GM12878 (cell line): ENCODE results near the gene CYP2A7. TPM values are rescaled to one million over a fixed set of nuclear protein-coding genes. Genes with fewer than 3 reads are reported as not detected.

ENCODE experiments used
- ATAC-seq: fragments of 200-7000 bp; cut with Tn5 transposase; 3 replicates; pipeline ENCODE4 v1.9.1; 2020; ENCODE audit warnings: mild to moderate bottlenecking, moderate library complexity
- BruUV-seq: library from RNA; stranded (reverse); fragments of 400-500 nt; replicated peaks from 2 replicates; lab custom pipeline; 2021; lab: Mats Ljungman, UMichigan
- CTCF ChIA-PET: fragments of 300-600 bp; sonication (Branson Sonifier 250); formaldehyde crosslinking; extraction: SDS; loops from one replicate; lab custom pipeline; 2021; ENCODE audit warnings: inconsistent platforms; lab: Yijun Ruan, JAX
- POLR2A ChIA-PET: fragments of 350-600 bp; formaldehyde crosslinking; extraction: SDS; loops from one replicate; lab custom pipeline; 2021; ENCODE audit warnings: inconsistent platforms; lab: Charles Lee
- RAD21 ChIA-PET: fragments of 300-600 bp; sonication (Branson Sonifier 250); formaldehyde crosslinking; loops from one replicate; lab custom pipeline; 2023; ENCODE audit warnings: antibody characterized with exemption; ENCODE audit not compliant: unreplicated experiment; lab: Charles Lee
- SMC1A ChIA-PET: fragments of 300-600 bp; sonication (Branson Sonifier 250); formaldehyde crosslinking; loops from one replicate; lab custom pipeline; 2023; ENCODE audit not compliant: unreplicated experiment, uncharacterized antibody; lab: Charles Lee
- DNase-seq: peaks from one replicate; pipeline ENCODE4 v3.0.0-alpha.2; 2011; ENCODE audit warnings: low read depth, low spot score
- FAIRE-seq: peaks from 3 replicates; lab custom pipeline; 2011; peaks lifted over from hg19 to GRCh38; lab: Jason Lieb, UNC
- H2AFZ ChIP-seq: 2 replicates; pipeline ENCODE4 v1.6.0; 2011; ENCODE audit warnings: low read depth, low read length, control low read depth; ENCODE audit not compliant: control insufficient read depth
- H3K27ac ChIP-seq: 2 replicates; pipeline ENCODE4 v1.5.1; 2011; ENCODE audit warnings: control low read depth; ENCODE audit not compliant: control insufficient read depth, insufficient read depth
- H3K27me3 ChIP-seq, 2 experiments: replicated peaks in 1 of 2; 2 replicates each; pipeline versions ENCODE4 v1.6.0 to v1.6.1; 2011; ENCODE audit warnings: low read length in 1 of 2; ENCODE audit not compliant: control insufficient read depth in 2 of 2, insufficient read depth in 2 of 2
- H3K36me3 ChIP-seq, 2 experiments: 2 replicates each; pipeline ENCODE4 v1.5.1; 2011; ENCODE audit warnings: low read length in 1 of 2; ENCODE audit not compliant: control insufficient read depth in 2 of 2, insufficient read depth in 2 of 2
- H3K4me1 ChIP-seq: 2 replicates; pipeline ENCODE4 v1.6.1; 2011; ENCODE audit warnings: mild to moderate bottlenecking, low read length, moderate library complexity, mixed read lengths; ENCODE audit not compliant: control insufficient read depth, insufficient read depth
- H3K4me2 ChIP-seq: 2 replicates; pipeline ENCODE4 v1.6.0; 2011; ENCODE audit warnings: control low read depth; ENCODE audit not compliant: control insufficient read depth, insufficient read depth
- H3K4me3 ChIP-seq: fragments of 200-600 bp; sonication (generic); 2 replicates; pipeline ENCODE4 v1.5.1; 2016
- H3K79me2 ChIP-seq: 2 replicates; pipeline ENCODE4 v1.6.0; 2011; ENCODE audit warnings: low read length; ENCODE audit not compliant: control insufficient read depth, insufficient read depth
- H3K9ac ChIP-seq: 2 replicates; pipeline ENCODE4 v1.8.0; 2011; ENCODE audit warnings: low read length, control low read depth, mixed read lengths; ENCODE audit not compliant: control insufficient read depth, insufficient read depth
- H3K9me3 ChIP-seq: replicated peaks from 3 replicates; pipeline ENCODE4 v1.5.1; 2011; ENCODE audit warnings: mild to moderate bottlenecking, low read length; ENCODE audit not compliant: control insufficient read depth, insufficient read depth
- H4K20me1 ChIP-seq: 2 replicates; pipeline ENCODE4 v1.6.0; 2011; ENCODE audit not compliant: control insufficient read depth, insufficient read depth
- BACH1 ChIP-seq: fragments of 450-650 bp; IDR thresholded peaks from 2 replicates; pipeline ENCODE4 v1.6.1; 2017; ENCODE audit warnings: mild to moderate bottlenecking, borderline replicate concordance
- CHD1 ChIP-seq: IDR thresholded peaks from 2 replicates; pipeline ENCODE4 v1.6.1; 2012; ENCODE audit warnings: low read depth, low read length, improper control_type of control experiment
- GABPA ChIP-seq: IDR thresholded peaks from 2 replicates; pipeline ENCODE4 v1.6.1; 2014; ENCODE audit warnings: antibody characterized with exemption, low read depth, mild to moderate bottlenecking, inconsistent platforms
- HDGF ChIP-seq: fragments of 450-650 bp; IDR thresholded peaks from 2 replicates; pipeline ENCODE4 v1.6.1; 2016; ENCODE audit warnings: antibody characterized with exemption
- IKZF1 ChIP-seq: fragments of 450-650 bp; conservative IDR thresholded peaks from 2 replicates; pipeline ENCODE4 v1.6.1; 2017; ENCODE audit warnings: antibody characterized with exemption, mild to moderate bottlenecking
- MXI1 ChIP-seq: fragments of 150-350 bp; IDR thresholded peaks from 2 replicates; pipeline ENCODE4 v1.6.1; 2011; ENCODE audit warnings: low read depth, mild to moderate bottlenecking, inconsistent platforms, low read length, improper control_type of control experiment
- RBBP5 ChIP-seq: fragments of 200-600 bp; sonication (generic); conservative IDR thresholded peaks from 2 replicates; pipeline ENCODE4 v1.6.1; 2016
- RELB ChIP-seq: fragments of 450-650 bp; IDR thresholded peaks from 2 replicates; pipeline ENCODE4 v1.6.1; 2017; ENCODE audit warnings: low read depth, mild to moderate bottlenecking, moderate library complexity
- SP1 ChIP-seq: IDR thresholded peaks from one replicate; pipeline ENCODE4 v1.6.1; 2011; ENCODE audit warnings: low read depth, low read length
- SREBF1 ChIP-seq: IDR thresholded peaks from 2 replicates; pipeline ENCODE4 v1.6.1; 2012; ENCODE audit warnings: mild to moderate bottlenecking, low read length
- SREBF2 ChIP-seq: IDR thresholded peaks from 2 replicates; pipeline ENCODE4 v1.6.1; 2012; ENCODE audit warnings: mild to moderate bottlenecking, low read length
- ZBTB40 ChIP-seq: fragments of 450-650 bp; IDR thresholded peaks from 2 replicates; pipeline ENCODE4 v1.6.1; 2016; ENCODE audit warnings: mild to moderate bottlenecking, moderate library complexity, borderline replicate concordance
- ZZZ3 ChIP-seq: IDR thresholded peaks from 2 replicates; pipeline ENCODE4 v1.6.1; 2011; ENCODE audit warnings: low read depth; ENCODE audit not compliant: control insufficient read depth, insufficient read length
- in situ Hi-C: fragments of 300-500 bp; cut with MboI; formaldehyde crosslinking; loops from 9 replicates; pipeline ENCODE4 v1.14.3; 2018; ENCODE audit warnings: mixed read lengths
- intact Hi-C: fragments of 100-400 bp; cut with micrococcal nuclease; formaldehyde crosslinking; loops from one replicate; pipeline ENCODE4 v1.14.2; 2022; ENCODE audit not compliant: unreplicated experiment
- polyA plus RNA-seq, 11 experiments: library from polyadenylated mRNA; depleted of rRNA in 4 of 11; unstranded in 6 of 11; stranded (reverse) in 5 of 11; fragments of >200 nt; fragmentation: Nextera tagmentation in 4 of 11; fragmentation: Illumina TruSeq in 1 of 11; extraction: Ambion mirVana in 4 of 11; extraction: Trizol in 1 of 11; gene quantifications; 1 replicate in 1 of 11; 2 replicates in 10 of 11; pipeline versions ENCODE4 v1.2.1 to v1.2.3, GENCODE V29; 2011 to 2016; ENCODE audit warnings: inconsistent platforms in 2 of 11, missing spikeins in 2 of 11, low read depth in 1 of 11
- total RNA-seq, 4 experiments: library from RNA; depleted of rRNA in 3 of 4; stranded (reverse); fragments of >200 nt in 3 of 4; fragmentation: Illumina TruSeq in 1 of 4; extraction: Trizol in 1 of 4; gene quantifications; 2 replicates each; pipeline versions ENCODE4 v1.2.1 to v1.2.3, GENCODE V29; 2013 to 2021
- TF ChIP-seq, protein P1 (sequence below): IDR thresholded peaks from 2 replicates; pipeline ENCODE4 v1.6.1; 2012; ENCODE audit warnings: low read depth, low read length, improper control_type of control experiment
- TF ChIP-seq, protein P2 (sequence below): fragments of 450-650 bp; IDR thresholded peaks from 2 replicates; pipeline ENCODE4 v1.6.1; 2018; ENCODE audit warnings: borderline replicate concordance, mild to moderate bottlenecking; ENCODE audit not compliant: partially characterized antibody

The CYP2A7 gene
- total and polyA plus RNA-seq, 10 of the 15 experiments (the other 5 are each of a cell fraction or from before 2014, with no cell fraction given), result not detected

DNA sequence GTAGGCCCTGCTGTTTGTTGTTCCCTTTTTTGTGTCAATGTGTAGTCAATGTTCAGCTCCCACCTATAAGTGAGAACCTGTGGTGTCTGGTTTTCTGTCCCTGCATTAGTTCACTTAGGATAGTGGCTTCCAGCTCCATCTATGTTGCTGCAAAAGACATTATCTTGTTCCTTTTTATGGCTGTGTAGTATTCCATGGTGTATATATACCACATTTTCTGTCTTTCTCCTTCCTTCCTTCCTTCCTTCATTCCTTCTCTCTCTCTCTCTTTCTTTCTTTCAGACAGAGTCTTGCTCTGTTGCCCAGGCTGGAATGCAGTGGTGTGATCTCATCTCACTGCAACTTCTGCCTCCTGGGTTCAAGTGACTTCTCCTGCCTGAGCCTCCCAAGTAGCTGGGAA, 52.8 kb downstream of the CYP2A7 start:
- FAIRE-seq (no peak), DNase-seq (no peak), ATAC-seq (no peak)
- Histone ChIP-seq H3K9ac (no peak overlapping the region), H3K79me2 (no peaks in the 10 kb centered on the region), H3K9me3 (no peaks in the 10 kb centered on the region), H3K36me3 (no peaks in the 10 kb centered on the region), H3K27ac (no peak overlapping the region), H3K4me2 (no peak overlapping the region), H4K20me1 (no peaks in the 10 kb centered on the region), H3K4me3 (no peak overlapping the region), H3K27me3 (no peaks in the 10 kb centered on the region), H3K4me1 (no peaks in the 10 kb centered on the region), H2AFZ (no peak overlapping the region)
- CTCF ChIA-PET, result no interaction called here
- RAD21 ChIA-PET, result no interaction called here
- SMC1A ChIA-PET, result interaction anchor here (0.9 kb wide), 1 partner anchor 9 kb away, joined by 4 read pairs; no protein-coding TSS in a partner anchor
- POLR2A ChIA-PET, result interaction anchor here (0.6 kb wide), 1 partner anchor 74 kb away, joined by 5 read pairs; no protein-coding TSS in a partner anchor
- no TSS peak for BruUV-seq
- TF ChIP-seq CHD1, result no peak
- TF ChIP-seq, protein P1, sequence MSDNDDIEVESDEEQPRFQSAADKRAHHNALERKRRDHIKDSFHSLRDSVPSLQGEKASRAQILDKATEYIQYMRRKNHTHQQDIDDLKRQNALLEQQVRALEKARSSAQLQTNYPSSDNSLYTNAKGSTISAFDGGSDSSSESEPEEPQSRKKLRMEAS, result no peak
- TF ChIP-seq RELB, result no peak
- no peak for TF ChIP-seq HDGF
- TF ChIP-seq ZZZ3, result no peak
- TF ChIP-seq RBBP5, result no peak
- no peak for TF ChIP-seq GABPA
- no peak for TF ChIP-seq SP1
- TF ChIP-seq ZBTB40, result no peak
- no peak for TF ChIP-seq MXI1
- TF ChIP-seq IKZF1, result no peak
- no peak for TF ChIP-seq SREBF1
- TF ChIP-seq SREBF2, result no peak
- TF ChIP-seq, protein P2, sequence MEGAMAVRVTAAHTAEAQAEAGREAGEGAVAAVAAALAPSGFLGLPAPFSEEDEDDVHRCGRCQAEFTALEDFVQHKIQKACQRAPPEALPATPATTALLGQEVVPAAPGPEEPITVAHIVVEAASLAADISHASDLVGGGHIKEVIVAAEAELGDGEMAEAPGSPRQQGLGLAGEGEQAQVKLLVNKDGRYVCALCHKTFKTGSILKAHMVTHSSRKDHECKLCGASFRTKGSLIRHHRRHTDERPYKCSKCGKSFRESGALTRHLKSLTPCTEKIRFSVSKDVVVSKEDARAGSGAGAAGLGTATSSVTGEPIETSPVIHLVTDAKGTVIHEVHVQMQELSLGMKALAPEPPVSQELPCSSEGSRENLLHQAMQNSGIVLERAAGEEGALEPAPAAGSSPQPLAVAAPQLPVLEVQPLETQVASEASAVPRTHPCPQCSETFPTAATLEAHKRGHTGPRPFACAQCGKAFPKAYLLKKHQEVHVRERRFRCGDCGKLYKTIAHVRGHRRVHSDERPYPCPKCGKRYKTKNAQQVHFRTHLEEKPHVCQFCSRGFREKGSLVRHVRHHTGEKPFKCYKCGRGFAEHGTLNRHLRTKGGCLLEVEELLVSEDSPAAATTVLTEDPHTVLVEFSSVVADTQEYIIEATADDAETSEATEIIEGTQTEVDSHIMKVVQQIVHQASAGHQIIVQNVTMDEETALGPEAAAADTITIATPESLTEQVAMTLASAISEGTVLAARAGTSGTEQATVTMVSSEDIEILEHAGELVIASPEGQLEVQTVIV, result no peak
- no peak for TF ChIP-seq BACH1
- intact Hi-C loops (no loop called here), in situ Hi-C loops (no loop called here)
